Esophagus squamous epithelium (tissue), 4 donors: Measurements from ENCODE around the gene SLC25A15.

Experiments used
- POLR2A ChIP-seq, 4 donors: fragments of 450-650 bp; IDR thresholded peaks; one replicate each; pipeline ENCODE4 v1.6.1; 2017; ENCODE audit warnings: antibody characterized with exemption in 4 of 4, mild to moderate bottlenecking in 4 of 4, moderate library complexity in 3 of 4
- TF ChIP-seq, protein P1 (sequence below), 6 experiments: fragments of 450-650 bp in 4 of 6; fragments of 200-600 bp in 2 of 6; sonication (generic) in 2 of 6; IDR thresholded peaks; one replicate each; pipeline ENCODE4 v1.5.1; 2016 to 2019; ENCODE audit warnings: antibody characterized with exemption in 6 of 6, mild to moderate bottlenecking in 4 of 6, moderate library complexity in 4 of 6

GRCh38 chr13:40786568-40786996 lies 2.8 kb upstream of the SLC25A15 start:
- no peak for TF ChIP-seq POLR2A (IDR thresholded peaks at IDR 0.05)
- TF ChIP-seq, protein P1, sequence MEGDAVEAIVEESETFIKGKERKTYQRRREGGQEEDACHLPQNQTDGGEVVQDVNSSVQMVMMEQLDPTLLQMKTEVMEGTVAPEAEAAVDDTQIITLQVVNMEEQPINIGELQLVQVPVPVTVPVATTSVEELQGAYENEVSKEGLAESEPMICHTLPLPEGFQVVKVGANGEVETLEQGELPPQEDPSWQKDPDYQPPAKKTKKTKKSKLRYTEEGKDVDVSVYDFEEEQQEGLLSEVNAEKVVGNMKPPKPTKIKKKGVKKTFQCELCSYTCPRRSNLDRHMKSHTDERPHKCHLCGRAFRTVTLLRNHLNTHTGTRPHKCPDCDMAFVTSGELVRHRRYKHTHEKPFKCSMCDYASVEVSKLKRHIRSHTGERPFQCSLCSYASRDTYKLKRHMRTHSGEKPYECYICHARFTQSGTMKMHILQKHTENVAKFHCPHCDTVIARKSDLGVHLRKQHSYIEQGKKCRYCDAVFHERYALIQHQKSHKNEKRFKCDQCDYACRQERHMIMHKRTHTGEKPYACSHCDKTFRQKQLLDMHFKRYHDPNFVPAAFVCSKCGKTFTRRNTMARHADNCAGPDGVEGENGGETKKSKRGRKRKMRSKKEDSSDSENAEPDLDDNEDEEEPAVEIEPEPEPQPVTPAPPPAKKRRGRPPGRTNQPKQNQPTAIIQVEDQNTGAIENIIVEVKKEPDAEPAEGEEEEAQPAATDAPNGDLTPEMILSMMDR (IDR thresholded peaks at IDR 0.05), result no peak
